H7 (cell line): Measurements from ENCODE around the gene PPAN. TPM values are rescaled to one million over a fixed set of nuclear protein-coding genes. Genes with fewer than 3 reads are reported as not detected.
A peak's percentile ranks its signal among the peaks of the same experiment; 100 is the strongest.

Experiments
- DNase-seq: peaks from one replicate; pipeline ENCODE4 v3.0.0; 2012
- H3K27me3 ChIP-seq: 2 replicates; pipeline ENCODE4 v1.6.0; 2011; ENCODE audit warnings: mild to moderate bottlenecking, low read length; ENCODE audit not compliant: control insufficient read depth, insufficient read depth
- H3K36me3 ChIP-seq: replicated peaks from 2 replicates; pipeline ENCODE4 v1.5.1; 2011; ENCODE audit warnings: low read length; ENCODE audit not compliant: control insufficient read depth, insufficient read depth
- H3K4me3 ChIP-seq: 2 replicates; pipeline ENCODE4 v1.5.1; 2011; ENCODE audit warnings: low read depth, mild to moderate bottlenecking, control low read depth, low read length, moderate library complexity; ENCODE audit not compliant: insufficient read depth
- total RNA-seq: library from RNA; depleted of rRNA; stranded (reverse); fragments of >200 nt; shearing (Covaris generic); gene quantifications from 2 replicates; pipeline ENCODE4 v1.2.3, GENCODE V29; 2014; rRNA removed

PPAN gene
- total RNA-seq, 1 experiment from 2014 or later: 54.4 TPM

GRCh38 chr19:10151521-10151920 lies 45.4 kb downstream of the PPAN start:
- DNase-seq: peak; percentile 16
- H3K36me3 ChIP-seq: peaks cover 68% of the 10 kb centered on the region
- H3K27me3 ChIP-seq: no peaks in the 10 kb centered on the region
- no peak overlapping the region for H3K4me3 ChIP-seq

- Histone ChIP-seq H3K36me3 (peaks cover 68% of the 10 kb centered on the region), H3K27me3 (no peaks in the 10 kb centered on the region), H3K4me3 (no peak overlapping the region)
- DNase-seq: no peak
Observed at GRCh38 chr19:10152100-10152499, 45.9 kb downstream of the PPAN start.

GRCh38 chr19:10155839-10156238 lies 49.7 kb downstream of the PPAN start:
- H3K36me3 ChIP-seq: peaks cover 73% of the 10 kb centered on the region
- peak; percentile 37 for DNase-seq
- no peaks in the 10 kb centered on the region for H3K27me3 ChIP-seq
- H3K4me3 ChIP-seq: no peak overlapping the region

- peak; percentile 34 for DNase-seq
- Histone ChIP-seq H3K4me3 (no peak overlapping the region), H3K27me3 (no peaks in the 10 kb centered on the region), H3K36me3 (peaks cover 62% of the 10 kb centered on the region)
Observed at GRCh38 chr19:10158071-10158470, 51.9 kb downstream of the PPAN start.

- no peak overlapping the region for H3K4me3 ChIP-seq
- H3K27me3 ChIP-seq: no peaks in the 10 kb centered on the region
- peak; percentile 27 for DNase-seq
- peaks cover 66% of the 10 kb centered on the region for H3K36me3 ChIP-seq
Observed at GRCh38 chr19:10158485-10158884, 52.3 kb downstream of the PPAN start.

- no peak overlapping the region for H3K4me3 ChIP-seq
- H3K36me3 ChIP-seq: peaks cover 58% of the 10 kb centered on the region
- H3K27me3 ChIP-seq: no peaks in the 10 kb centered on the region
- peak; percentile 17 for DNase-seq
Observed at GRCh38 chr19:10159610-10160009, 53.4 kb downstream of the PPAN start.

Other genes starting within 250 kb of the PPAN start
- gene OLFM2, start 169.8 kb upstream of the PPAN start, total RNA-seq: 40.0 and 63.4 TPM in 2 replicates
- 0.62 and 1.4 TPM in 2 replicates for gene COL5A3, start 95.9 kb upstream of the PPAN start, total RNA-seq
- not detected in 2 replicates for gene RDH8, start 92.9 kb upstream of the PPAN start, total RNA-seq
- gene SHFL, start 20.0 kb upstream of the PPAN start, total RNA-seq: 14.4 and 20.4 TPM in 2 replicates
- gene ANGPTL6, start 3.7 kb upstream of the PPAN start, total RNA-seq: 0.15 TPM in 1 of 2 replicates, not detected in the other
- 0.87 and 6.2 TPM in 2 replicates for gene P2RY11, start 5.3 kb downstream of the PPAN start, total RNA-seq
- gene EIF3G, start 13.5 kb downstream of the PPAN start, total RNA-seq: 354 and 376 TPM in 2 replicates
- gene DNMT1, start 88.6 kb downstream of the PPAN start, total RNA-seq: 128 and 129 TPM in 2 replicates
- gene S1PR2, start 125.0 kb downstream of the PPAN start, total RNA-seq: 7.4 and 8.9 TPM in 2 replicates
- 148 and 174 TPM in 2 replicates for gene MRPL4, start 145.9 kb downstream of the PPAN start, total RNA-seq
- gene ICAM1, start 164.8 kb downstream of the PPAN start, total RNA-seq: 2.8 and 6.1 TPM in 2 replicates
- gene ICAM4, start 180.6 kb downstream of the PPAN start, total RNA-seq: 1.7 and 2.4 TPM in 2 replicates
- gene ICAM5, start 183.6 kb downstream of the PPAN start, total RNA-seq: 0.83 and 3.7 TPM in 2 replicates
- gene ZGLP1, start 203.5 kb downstream of the PPAN start, total RNA-seq: 0.17 and 0.85 TPM in 2 replicates
- gene FDX2, start 209.7 kb downstream of the PPAN start, total RNA-seq: 22.3 and 40.8 TPM in 2 replicates
- gene RAVER1, start 227.2 kb downstream of the PPAN start, total RNA-seq: 32.2 and 36.1 TPM in 2 replicates
- 15.2 and 16.1 TPM in 2 replicates for gene ICAM3, start 233.3 kb downstream of the PPAN start, total RNA-seq